ENCODE results near the gene AFAP1L2. TPM values are rescaled to one million over a fixed set of nuclear protein-coding genes. Genes with fewer than 3 reads are reported as not detected.

Gene AFAP1L2
- polyA plus RNA-seq, 1 donor from 2014 or later, result 3.0 TPM

- Mint-ChIP-seq H3K4me1 (peaks cover 0 to 1% (median 0%) of the 10 kb centered on the region in 3 donors), H3K9me3 (peaks cover 0 to under 1% (median 0%) of the 10 kb centered on the region in 3 donors), H3K4me3 (no peak overlapping the region), H3K27ac (no peak overlapping the region), H3K27me3 (peaks cover 5% of the 10 kb centered on the region), H3K36me3 (no peaks in the 10 kb centered on the region)
Observed at GRCh38 chr10:114385557-114385956, 18.7 kb downstream of the AFAP1L2 start.

GRCh38 chr10:114384601-114385000 is 19.7 kb downstream of the AFAP1L2 start:
- Mint-ChIP-seq H3K4me1 (peaks cover 0 to 1% (median 0%) of the 10 kb centered on the region in 3 donors), H3K27me3 (peaks cover 8% of the 10 kb centered on the region), H3K36me3 (no peaks in the 10 kb centered on the region), H3K27ac (no peak overlapping the region), H3K4me3 (no peak overlapping the region), H3K9me3 (peaks cover 0 to 4% (median 0%) of the 10 kb centered on the region in 3 donors)

GRCh38 chr10:114384181-114384580 is 20.1 kb downstream of the AFAP1L2 start:
- peaks cover 0 to 4% (median 0%) of the 10 kb centered on the region in 3 donors for H3K9me3 Mint-ChIP-seq
- H3K36me3 Mint-ChIP-seq, result no peaks in the 10 kb centered on the region
- H3K27ac Mint-ChIP-seq, result no peak overlapping the region
- peaks cover 8% of the 10 kb centered on the region for H3K27me3 Mint-ChIP-seq
- H3K4me1 Mint-ChIP-seq, result peaks cover 0 to 1% (median 0%) of the 10 kb centered on the region in 3 donors
- H3K4me3 Mint-ChIP-seq, result no peak overlapping the region

- no peak overlapping the region for H3K27ac Mint-ChIP-seq
- no peak overlapping the region for H3K4me3 Mint-ChIP-seq
- peaks cover 6% of the 10 kb centered on the region for H3K27me3 Mint-ChIP-seq
- H3K4me1 Mint-ChIP-seq, result no peaks in the 10 kb centered on the region
- H3K9me3 Mint-ChIP-seq, result peaks cover 0 to 4% (median 0%) of the 10 kb centered on the region in 3 donors
- no peaks in the 10 kb centered on the region for H3K36me3 Mint-ChIP-seq
Observed at GRCh38 chr10:114380797-114381196, 23.5 kb downstream of the AFAP1L2 start.

GRCh38 chr10:114380060-114380459 is 24.2 kb downstream of the AFAP1L2 start:
- H3K27ac Mint-ChIP-seq, result no peak overlapping the region

GRCh38 chr10:114379631-114380041 is 24.7 kb downstream of the AFAP1L2 start:
- Mint-ChIP-seq H3K9me3 (peaks cover 0 to 4% (median 0%) of the 10 kb centered on the region in 3 donors), H3K4me1 (no peaks in the 10 kb centered on the region), H3K27ac (no peak overlapping the region), H3K27me3 (peaks cover 6% of the 10 kb centered on the region), H3K4me3 (no peak overlapping the region), H3K36me3 (no peaks in the 10 kb centered on the region)

More at GRCh38 chr10:114380060-114380459, 24.2 kb downstream of the AFAP1L2 start:
- Mint-ChIP-seq H3K9me3 (peaks cover 0 to 4% (median 0%) of the 10 kb centered on the region in 3 donors), H3K36me3 (no peaks in the 10 kb centered on the region), H3K4me1 (no peaks in the 10 kb centered on the region), H3K4me3 (no peak overlapping the region), H3K27me3 (peaks cover 6% of the 10 kb centered on the region)

- peaks cover 1% of the 10 kb centered on the region for H3K36me3 Mint-ChIP-seq
- H3K27me3 Mint-ChIP-seq, result peaks cover 8% of the 10 kb centered on the region
- H3K27ac Mint-ChIP-seq, result no peak overlapping the region
Observed at GRCh38 chr10:114376523-114376922, 27.8 kb downstream of the AFAP1L2 start.

GRCh38 chr10:114375047-114375446 is 29.3 kb downstream of the AFAP1L2 start:
- Mint-ChIP-seq H3K9me3 (no peaks in the 10 kb centered on the region), H3K27ac (no peak overlapping the region), H3K4me3 (no peak overlapping the region), H3K36me3 (peaks cover 1% of the 10 kb centered on the region), H3K27me3 (peaks cover 2% of the 10 kb centered on the region), H3K4me1 (no peaks in the 10 kb centered on the region)

More at GRCh38 chr10:114376523-114376922, 27.8 kb downstream of the AFAP1L2 start:
- Mint-ChIP-seq H3K4me1 (no peaks in the 10 kb centered on the region), H3K9me3 (peaks cover 0 to 4% (median 0%) of the 10 kb centered on the region in 3 donors), H3K4me3 (no peak overlapping the region)

- Mint-ChIP-seq H3K9me3 (no peaks in the 10 kb centered on the region), H3K4me3 (no peak overlapping the region), H3K27me3 (peaks cover 2% of the 10 kb centered on the region), H3K4me1 (no peaks in the 10 kb centered on the region), H3K27ac (no peak overlapping the region), H3K36me3 (peaks cover 1% of the 10 kb centered on the region)
Observed at GRCh38 chr10:114374053-114374791, 30.1 kb downstream of the AFAP1L2 start.

- H3K4me3 Mint-ChIP-seq, result no peak overlapping the region
- H3K9me3 Mint-ChIP-seq, result no peaks in the 10 kb centered on the region
- no peaks in the 10 kb centered on the region for H3K4me1 Mint-ChIP-seq
- H3K27ac Mint-ChIP-seq, result no peak overlapping the region
- H3K27me3 Mint-ChIP-seq, result peaks cover 2% of the 10 kb centered on the region
- peaks cover 1% of the 10 kb centered on the region for H3K36me3 Mint-ChIP-seq
Observed at GRCh38 chr10:114373631-114374030, 30.7 kb downstream of the AFAP1L2 start.

GRCh38 chr10:114372995-114373394 is 31.3 kb downstream of the AFAP1L2 start:
- peaks cover 2% of the 10 kb centered on the region for H3K27me3 Mint-ChIP-seq
- no peak overlapping the region for H3K4me3 Mint-ChIP-seq
- no peaks in the 10 kb centered on the region for H3K4me1 Mint-ChIP-seq
- peaks cover 1% of the 10 kb centered on the region for H3K36me3 Mint-ChIP-seq
- H3K27ac Mint-ChIP-seq, result no peak overlapping the region
- H3K9me3 Mint-ChIP-seq, result no peaks in the 10 kb centered on the region

- Mint-ChIP-seq H3K9me3 (no peaks in the 10 kb centered on the region), H3K36me3 (peaks cover 1% of the 10 kb centered on the region), H3K4me3 (no peak overlapping the region), H3K27me3 (peaks cover 2% of the 10 kb centered on the region), H3K4me1 (no peaks in the 10 kb centered on the region), H3K27ac (no peak overlapping the region)
Observed at GRCh38 chr10:114372179-114372578, 32.1 kb downstream of the AFAP1L2 start.

- no peak overlapping the region for H3K27ac Mint-ChIP-seq
- no peak overlapping the region for H3K4me3 Mint-ChIP-seq
- no peaks in the 10 kb centered on the region for H3K9me3 Mint-ChIP-seq
- peaks cover 1% of the 10 kb centered on the region for H3K36me3 Mint-ChIP-seq
- no peaks in the 10 kb centered on the region for H3K4me1 Mint-ChIP-seq
- H3K27me3 Mint-ChIP-seq, result peaks cover 2% of the 10 kb centered on the region
Observed at GRCh38 chr10:114370966-114371365, 33.3 kb downstream of the AFAP1L2 start.

- peak overlapping the region in 1 of 3 donors; percentile 35 for H3K27ac Mint-ChIP-seq
- H3K4me1 Mint-ChIP-seq, result no peaks in the 10 kb centered on the region
- peaks cover 2% of the 10 kb centered on the region for H3K27me3 Mint-ChIP-seq
- peaks cover 1% of the 10 kb centered on the region for H3K36me3 Mint-ChIP-seq
- no peaks in the 10 kb centered on the region for H3K9me3 Mint-ChIP-seq
- no peak overlapping the region for H3K4me3 Mint-ChIP-seq
Observed at GRCh38 chr10:114370199-114370598, 34.1 kb downstream of the AFAP1L2 start.

GRCh38 chr10:114368057-114368391 is 36.3 kb downstream of the AFAP1L2 start:
- Mint-ChIP-seq H3K36me3 (peaks cover 1% of the 10 kb centered on the region), H3K27ac (no peak overlapping the region), H3K4me1 (no peaks in the 10 kb centered on the region), H3K9me3 (no peaks in the 10 kb centered on the region), H3K4me3 (no peak overlapping the region), H3K27me3 (no peaks in the 10 kb centered on the region)
